GM23248 (cell line): ENCODE measurements around the gene CLDN19. TPM values are rescaled to one million over a fixed set of nuclear protein-coding genes. Genes with fewer than 3 reads are reported as not detected.

ENCODE experiments used
- DNase-seq: peaks from one replicate; pipeline ENCODE4 v3.0.0-alpha.2; 2015
- H2AFZ ChIP-seq: fragments of 200-600 bp; sonication (generic); 2 replicates; pipeline ENCODE4 v1.6.1; 2016; ENCODE audit warnings: antibody characterized with exemption
- H3F3A ChIP-seq: fragments of 200-600 bp; sonication (generic); 2 replicates; pipeline ENCODE4 v1.6.1; 2016; ENCODE audit warnings: mild to moderate bottlenecking, antibody characterized with exemption, mixed run types; ENCODE audit not compliant: insufficient read depth
- H3K27ac ChIP-seq: fragments of 200-600 bp; sonication (generic); 2 replicates; pipeline ENCODE4 v1.5.1; 2016; ENCODE audit warnings: mild to moderate bottlenecking
- H3K27me3 ChIP-seq: fragments of 200-600 bp; sonication (generic); replicated peaks from 2 replicates; pipeline ENCODE4 v1.6.1; 2016; ENCODE audit warnings: mild to moderate bottlenecking; ENCODE audit not compliant: insufficient read depth
- H3K36me3 ChIP-seq: fragments of 200-600 bp; sonication (generic); 2 replicates; pipeline ENCODE4 v1.6.1; 2016; ENCODE audit warnings: low read depth, mild to moderate bottlenecking
- H3K4me1 ChIP-seq: fragments of 200-600 bp; sonication (generic); 2 replicates; pipeline ENCODE4 v1.6.1; 2016; ENCODE audit warnings: mild to moderate bottlenecking; ENCODE audit not compliant: insufficient read depth
- H3K4me2 ChIP-seq: fragments of 200-600 bp; sonication (generic); one replicate; pipeline ENCODE4 v1.6.1; 2016; ENCODE audit warnings: mild to moderate bottlenecking; ENCODE audit not compliant: unreplicated experiment
- H3K4me3 ChIP-seq: fragments of 200-600 bp; sonication (generic); 2 replicates; pipeline ENCODE4 v1.5.1; 2016; ENCODE audit warnings: mild to moderate bottlenecking
- H3K79me2 ChIP-seq: fragments of 200-600 bp; sonication (generic); 2 replicates; pipeline ENCODE4 v1.6.1; 2016; ENCODE audit warnings: mild to moderate bottlenecking; ENCODE audit not compliant: insufficient read depth
- H3K9ac ChIP-seq: fragments of 200-600 bp; sonication (generic); 2 replicates; pipeline ENCODE4 v1.6.1; 2016; ENCODE audit warnings: mild to moderate bottlenecking
- H3K9me2 ChIP-seq: fragments of 200-600 bp; sonication (generic); 2 replicates; pipeline ENCODE4 v1.6.1; 2016; ENCODE audit warnings: mixed run types, mild to moderate bottlenecking, moderate library complexity; ENCODE audit not compliant: insufficient read depth
- H3K9me3 ChIP-seq: fragments of 200-600 bp; sonication (generic); one replicate; pipeline ENCODE4 v1.6.1; 2017; ENCODE audit warnings: low read depth
- H4K20me1 ChIP-seq: fragments of 200-600 bp; sonication (generic); 2 replicates; pipeline ENCODE4 v1.6.0; 2016; ENCODE audit not compliant: insufficient read depth
- EZH2 ChIP-seq: fragments of 200-600 bp; sonication (generic); IDR thresholded peaks from 2 replicates; pipeline ENCODE4 v1.6.1; 2018; ENCODE audit warnings: antibody characterized with exemption, mild to moderate bottlenecking; ENCODE audit not compliant: insufficient read depth, poor library complexity, severe bottlenecking
- EZH2phosphoT487 ChIP-seq: fragments of 200-600 bp; sonication (generic); IDR thresholded peaks from 2 replicates; pipeline ENCODE4 v1.6.1; 2018; ENCODE audit warnings: antibody characterized with exemption, moderate library complexity, mild to moderate bottlenecking, low read depth; ENCODE audit not compliant: insufficient read depth
- WGBS, 2 experiments: methylation state at CpG; one replicate each; pipeline ENCODE4 v1.1.6; 2015 to 2017; ENCODE audit warnings: low lambda C conversion rate in 2 of 2, low coverage in 1 of 2; ENCODE audit errors: missing lambda C conversion rate in 2 of 2; 5-methylcytosine and 5-hydroxymethylcytosine counted together
- in situ Hi-C: fragments of 300-500 bp; cut with MboI; formaldehyde crosslinking; loops from 2 replicates; pipeline ENCODE4 v1.15.0; 2020
- polyA plus RNA-seq: library from polyadenylated mRNA; unstranded; fragments of >200 nt; fragmentation: Nextera tagmentation; extraction: Ambion mirVana; gene quantifications from 2 replicates; pipeline ENCODE4 v1.2.1, GENCODE V29; 2016
- total RNA-seq: library from RNA; depleted of rRNA; stranded (reverse); fragments of >200 nt; shearing (Covaris generic); gene quantifications from 2 replicates; pipeline ENCODE4 v1.2.3, GENCODE V29; 2014

The CLDN19 gene
- total and polyA plus RNA-seq, 2 experiments from 2014 or later = not detected

DNA sequence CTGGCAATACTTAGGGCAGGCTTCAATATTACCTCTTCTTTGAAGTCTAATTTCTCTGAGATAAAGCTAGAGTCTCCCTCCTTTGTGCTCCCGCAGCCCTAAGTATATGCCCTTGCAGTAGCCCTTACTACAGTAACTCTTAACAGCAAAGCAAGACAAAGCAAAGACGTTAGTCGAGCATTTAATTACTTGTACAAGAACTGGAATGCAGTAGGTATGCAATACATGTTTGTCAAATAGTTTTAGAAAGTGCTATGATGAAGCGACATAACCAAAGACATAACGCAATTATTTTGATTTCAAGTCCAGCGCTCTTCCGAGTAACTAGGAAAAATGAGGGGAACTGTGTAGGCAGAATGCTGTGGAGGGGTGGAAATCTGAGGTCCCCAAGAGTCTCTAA lies 25.2 kb upstream of the CLDN19 start:
- Histone ChIP-seq H3K36me3 (peaks cover 5% of the 10 kb centered on the region), H3K9me2 (no peaks in the 10 kb centered on the region), H3K4me2 (peak overlapping the region; percentile 91), H4K20me1 (no peaks in the 10 kb centered on the region; the same call in 1 of the 2 replicates), H3K27ac (peak overlapping the region; percentile 80), H3K9me3 (no peaks in the 10 kb centered on the region), H3K9ac (peak overlapping the region; percentile 90), H3K4me1 (peaks cover 21% of the 10 kb centered on the region), H3F3A (peaks cover 18% of the 10 kb centered on the region), H3K27me3 (no peaks in the 10 kb centered on the region), H3K4me3 (peak overlapping the region; percentile 88), H3K79me2 (peaks cover 96% of the 10 kb centered on the region), H2AFZ (peak overlapping the region; percentile 71)
- TF ChIP-seq EZH2phosphoT487 (no peak), EZH2 (no peak)
- DNase-seq = peak; percentile 41
- in situ Hi-C loops = no loop called here
- WGBS, 2 experiments = 2% methylated on average over 7 of the region's 7 CpGs

DNA sequence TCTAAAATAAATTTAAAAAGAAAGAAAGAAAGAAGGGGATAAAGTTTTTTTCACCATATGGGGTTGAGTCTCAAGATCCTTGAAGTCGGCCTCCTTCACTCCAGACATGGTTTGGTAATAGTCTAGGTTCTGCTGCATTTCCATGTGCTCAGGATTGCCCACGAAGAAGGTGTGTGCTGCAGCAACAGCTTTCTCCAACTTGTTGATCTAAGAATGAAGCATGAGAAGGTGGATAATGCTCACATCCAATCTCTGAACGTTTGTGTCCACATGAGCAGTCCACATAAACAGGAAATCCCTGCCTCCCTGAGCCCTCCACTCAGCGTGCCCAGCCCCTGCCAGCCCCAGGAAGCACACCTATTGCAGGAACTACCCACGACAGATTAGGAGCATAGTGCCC lies 22.2 kb upstream of the CLDN19 start:
- TF ChIP-seq EZH2 (no peak), EZH2phosphoT487 (no peak)
- Histone ChIP-seq H3F3A (peaks cover 26% of the 10 kb centered on the region), H4K20me1 (no peaks in the 10 kb centered on the region; the same call in 1 of the 2 replicates), H2AFZ (no peak overlapping the region), H3K36me3 (peaks cover 22% of the 10 kb centered on the region), H3K79me2 (peaks cover 81% of the 10 kb centered on the region), H3K4me3 (no peak overlapping the region), H3K27me3 (no peaks in the 10 kb centered on the region), H3K27ac (no peak overlapping the region), H3K9me3 (no peaks in the 10 kb centered on the region), H3K9ac (no peak overlapping the region), H3K9me2 (no peaks in the 10 kb centered on the region), H3K4me2 (no peak overlapping the region), H3K4me1 (peaks cover 13% of the 10 kb centered on the region)
- WGBS, 2 experiments = 81 to 82% methylated on average over 5 of the region's 5 CpGs
- in situ Hi-C loops = no loop called here
- DNase-seq = no peak

DNA sequence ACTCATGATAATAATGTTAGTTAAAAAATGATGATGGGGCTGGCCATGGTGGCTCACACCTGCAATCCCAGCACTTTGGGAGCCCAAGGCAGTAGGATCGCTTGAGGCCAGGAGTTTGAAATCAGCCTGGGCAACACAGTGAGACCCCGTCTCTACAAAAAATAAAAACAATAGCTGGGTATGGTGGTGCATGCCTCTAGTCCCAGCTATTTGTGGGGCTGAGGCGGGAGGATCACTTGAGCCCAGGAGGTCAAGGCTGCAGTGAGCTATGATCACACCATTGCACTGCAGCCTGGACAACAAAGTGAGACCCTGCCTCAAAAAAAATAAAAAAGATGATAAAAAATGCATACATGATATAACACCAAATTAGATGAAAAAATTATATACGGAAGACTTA lies 21.5 kb upstream of the CLDN19 start:
- H3K27ac ChIP-seq = no peak overlapping the region
- DNase-seq = no peak
- H3K4me3 ChIP-seq = no peak overlapping the region
- H4K20me1 ChIP-seq = no peaks in the 10 kb centered on the region; the same call in 1 of the 2 replicates
- no peak overlapping the region for H3K4me2 ChIP-seq
- H3K4me1 ChIP-seq = peaks cover 13% of the 10 kb centered on the region
- peaks cover 29% of the 10 kb centered on the region for H3F3A ChIP-seq
- no peak overlapping the region for H3K9ac ChIP-seq
- TF ChIP-seq EZH2phosphoT487 (no peak), EZH2 (no peak)
- in situ Hi-C loops = no loop called here
- WGBS, 2 experiments = 93 to 98% methylated on average over 4 of the region's 4 CpGs
- peaks cover 80% of the 10 kb centered on the region for H3K79me2 ChIP-seq
- H2AFZ ChIP-seq = no peak overlapping the region
- no peaks in the 10 kb centered on the region for H3K27me3 ChIP-seq
- H3K9me3 ChIP-seq = no peaks in the 10 kb centered on the region
- H3K36me3 ChIP-seq = peaks cover 25% of the 10 kb centered on the region
- H3K9me2 ChIP-seq = no peaks in the 10 kb centered on the region

DNA sequence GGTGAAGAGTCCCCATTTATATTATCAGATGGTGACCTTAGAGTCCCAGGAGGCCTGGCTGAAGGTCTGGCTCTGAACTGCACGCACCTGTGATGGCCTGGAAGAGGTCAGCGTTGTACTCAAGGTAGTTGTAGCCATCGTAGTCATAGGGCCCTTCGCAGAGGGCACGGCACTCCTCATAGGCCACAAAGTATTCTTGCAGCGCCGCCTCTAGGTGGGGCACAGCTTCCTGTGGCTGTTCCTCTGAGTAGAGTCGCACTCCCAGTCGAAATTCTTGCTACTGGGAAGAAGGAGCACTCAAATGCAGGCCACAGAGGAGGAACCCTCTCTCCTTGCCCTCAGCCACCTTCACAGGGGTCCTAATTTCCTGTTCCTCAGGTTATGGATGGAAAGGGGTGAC lies 19.1 kb upstream of the CLDN19 start:
- Histone ChIP-seq H3K79me2 (peaks cover 60% of the 10 kb centered on the region), H3K9ac (no peak overlapping the region), H3K4me3 (no peak overlapping the region), H3K4me1 (peaks cover 5% of the 10 kb centered on the region), H3K4me2 (no peak overlapping the region), H3K9me2 (no peaks in the 10 kb centered on the region), H4K20me1 (no peaks in the 10 kb centered on the region; the same call in 1 of the 2 replicates), H3K9me3 (no peaks in the 10 kb centered on the region), H3F3A (peaks cover 21% of the 10 kb centered on the region), H3K27me3 (no peaks in the 10 kb centered on the region), H3K27ac (no peak overlapping the region), H3K36me3 (peaks cover 43% of the 10 kb centered on the region), H2AFZ (no peak overlapping the region)
- in situ Hi-C loops = no loop called here
- DNase-seq = no peak
- WGBS, 2 experiments = 70 to 73% methylated on average over 9 of the region's 9 CpGs
- TF ChIP-seq EZH2 = no peak
- TF ChIP-seq EZH2phosphoT487 = no peak

DNA sequence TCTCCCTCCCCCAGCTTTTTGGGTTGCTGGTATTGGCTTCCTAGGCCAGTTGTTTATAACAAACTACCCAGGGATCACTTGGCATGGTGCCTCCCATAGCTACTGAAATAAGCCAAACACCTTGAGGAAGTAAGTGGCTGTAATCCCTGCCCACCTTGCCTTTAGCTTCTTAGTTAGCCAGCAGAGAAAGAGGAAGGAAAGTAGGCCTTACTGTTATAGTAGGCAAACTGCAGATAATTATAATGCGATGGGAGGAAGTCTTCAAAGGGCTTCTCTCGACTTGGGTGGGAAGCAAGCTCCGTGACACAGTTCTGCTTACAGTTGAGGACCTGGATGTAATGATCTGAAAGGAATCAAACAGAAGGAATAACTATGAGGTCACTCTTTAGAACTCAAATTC lies 18.6 kb upstream of the CLDN19 start:
- TF ChIP-seq EZH2 (no peak), EZH2phosphoT487 (no peak)
- Histone ChIP-seq H3K27ac (no peak overlapping the region), H3K9me2 (no peaks in the 10 kb centered on the region), H3F3A (peaks cover 21% of the 10 kb centered on the region), H3K4me2 (no peak overlapping the region), H3K36me3 (peaks cover 43% of the 10 kb centered on the region), H3K9me3 (no peaks in the 10 kb centered on the region), H3K4me3 (no peak overlapping the region), H3K79me2 (peaks cover 56% of the 10 kb centered on the region), H2AFZ (no peak overlapping the region), H3K4me1 (peaks cover 2% of the 10 kb centered on the region; the same call in 1 of the 2 replicates), H3K9ac (no peak overlapping the region), H3K27me3 (no peaks in the 10 kb centered on the region), H4K20me1 (no peaks in the 10 kb centered on the region; the same call in 1 of the 2 replicates)
- DNase-seq = no peak
- 93 to 94% methylated on average over 3 of the region's 3 CpGs for WGBS, 2 experiments
- in situ Hi-C loops = no loop called here
